SU-DHL-6 (cell line): ENCODE measurements around the gene LIN52.

Source experiments
- CTCF ChIP-seq: fragments of 200-600 bp; sonication (generic); IDR thresholded peaks from one replicate; pipeline ENCODE4 v1.5.1; 2017; ENCODE audit warnings: antibody characterized with exemption, mild to moderate bottlenecking, low read length, moderate library complexity; ENCODE audit not compliant: insufficient read depth, poor library complexity, severe bottlenecking
- EZH2phosphoT487 ChIP-seq: fragments of 200-600 bp; sonication (generic), shearing (Covaris generic); conservative IDR thresholded peaks from 2 replicates; pipeline ENCODE4 v1.6.1; 2018; ENCODE audit warnings: mild to moderate bottlenecking, antibody characterized with exemption, low read length, moderate library complexity, mixed read lengths

DNA sequence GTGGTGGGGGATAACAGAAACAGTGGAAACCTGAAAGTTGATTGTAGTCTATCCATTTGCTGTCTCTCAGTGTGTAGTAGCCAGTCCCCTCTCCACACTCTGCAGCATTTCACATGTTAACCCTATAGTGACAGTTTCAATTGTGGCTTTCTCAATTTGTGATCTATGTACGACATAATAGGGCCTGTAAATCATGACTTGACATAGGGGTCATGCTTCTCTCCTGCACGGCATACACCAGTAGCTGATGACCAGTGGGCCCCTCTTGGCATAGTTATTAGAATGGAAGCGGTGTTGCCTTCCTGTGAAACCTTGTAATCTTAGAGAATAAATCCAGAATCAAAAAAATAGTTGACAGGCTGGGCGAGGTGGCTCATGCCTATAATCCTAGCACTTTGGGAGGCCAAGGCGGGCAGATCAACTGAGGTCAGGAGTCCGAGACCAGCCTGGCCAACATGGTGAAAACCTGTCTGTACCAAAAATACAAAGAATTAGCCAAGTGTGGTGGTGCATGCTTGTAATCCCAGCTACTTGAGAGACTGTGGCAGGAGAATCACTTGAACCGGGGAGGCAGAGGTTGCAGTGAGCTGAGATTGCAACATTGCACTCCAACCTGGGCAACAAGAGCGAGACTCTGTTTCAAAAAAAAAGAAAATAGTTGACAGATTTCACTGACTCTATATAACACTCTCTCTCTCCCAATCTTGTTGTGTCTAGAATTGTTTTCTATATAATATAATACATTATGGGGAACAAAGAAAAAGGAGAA is 109.9 kb downstream of the LIN52 start:
- TF ChIP-seq CTCF (no peak), EZH2phosphoT487 (no peak)
